GM19467 (cell line): ENCODE measurements around the gene PBX1.

Experiments
- ATAC-seq: cut with Tn5 transposase; IDR thresholded peaks from one replicate; pipeline ENCODE4 v1.9.1; 2021; ENCODE audit warnings: mild to moderate bottlenecking, moderate library complexity; ENCODE audit not compliant: unreplicated experiment

Gene PBX1

GRCh38 chr1:164801246-164801731 lies 242.3 kb downstream of the PBX1 start:
- no peak for ATAC-seq

GRCh38 chr1:164801791-164802502 lies 243.0 kb downstream of the PBX1 start:
- ATAC-seq: no peak

GRCh38 chr1:164802529-164803282 lies 243.7 kb downstream of the PBX1 start:
- no peak for ATAC-seq

DNA sequence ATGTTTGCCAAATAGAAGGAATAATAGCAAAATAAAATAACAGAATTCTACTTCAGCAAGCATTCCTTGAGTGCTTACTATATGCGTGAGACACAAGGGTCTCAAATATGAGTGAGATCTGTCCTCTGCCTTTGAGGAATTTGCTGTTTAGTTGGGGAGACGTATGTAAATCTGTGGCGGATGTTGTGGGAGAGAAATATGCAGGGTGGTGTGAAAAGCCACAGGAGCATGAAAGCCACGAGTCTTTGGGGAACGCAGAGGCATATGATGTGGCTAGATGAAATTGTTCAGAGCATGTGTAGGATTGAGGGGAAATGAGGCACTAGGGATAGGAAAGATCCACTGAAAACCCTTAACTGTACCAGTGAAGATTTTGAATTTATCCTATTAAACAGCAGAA lies 244.4 kb downstream of the PBX1 start:
- peak; percentile 54 for ATAC-seq

- ATAC-seq: no peak
These were observed 245.4 kb downstream of the PBX1 start for GRCh38 chr1:164804366-164804765.

DNA sequence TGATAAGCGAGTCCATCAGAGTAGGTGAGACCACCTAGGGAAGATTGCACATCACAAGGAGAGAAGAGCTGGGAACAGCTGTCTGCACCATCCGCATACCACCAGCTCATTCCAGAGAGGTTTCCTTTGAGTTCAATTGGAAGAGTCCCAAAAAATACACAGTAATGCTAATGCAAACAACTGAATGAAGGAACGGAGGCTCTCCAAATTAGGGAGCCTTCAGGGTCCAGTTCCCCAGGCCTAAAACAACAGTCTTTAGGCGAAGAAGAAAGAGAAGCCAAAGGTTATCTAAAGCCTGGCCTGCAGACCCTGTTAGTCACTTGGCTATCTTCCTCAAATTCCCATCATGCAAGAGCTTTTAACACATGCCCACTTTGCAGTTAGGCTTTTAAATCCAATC lies 246.4 kb downstream of the PBX1 start:
- no peak for ATAC-seq

- no peak for ATAC-seq
These were observed 247.5 kb downstream of the PBX1 start for GRCh38 chr1:164806531-164806930.

DNA sequence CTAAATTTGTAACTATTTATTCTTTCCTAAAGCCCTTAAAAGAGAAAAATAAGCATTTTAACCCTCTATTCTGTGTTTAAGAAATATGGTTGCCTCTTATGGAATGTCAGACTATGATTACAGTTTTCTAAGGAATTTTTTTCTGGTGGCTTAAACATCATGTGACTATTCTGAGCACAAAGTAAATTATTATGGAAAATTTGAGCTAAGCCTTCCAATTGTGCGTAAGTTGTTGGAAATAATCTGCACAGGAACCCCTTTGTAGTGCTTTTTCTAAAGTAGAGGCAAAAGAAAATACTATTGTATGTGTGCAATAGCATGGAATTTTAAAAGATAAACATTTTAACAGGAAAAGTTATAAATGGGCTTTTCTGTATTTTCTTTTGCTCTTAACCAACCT lies 254.8 kb downstream of the PBX1 start:
- ATAC-seq: no peak

DNA sequence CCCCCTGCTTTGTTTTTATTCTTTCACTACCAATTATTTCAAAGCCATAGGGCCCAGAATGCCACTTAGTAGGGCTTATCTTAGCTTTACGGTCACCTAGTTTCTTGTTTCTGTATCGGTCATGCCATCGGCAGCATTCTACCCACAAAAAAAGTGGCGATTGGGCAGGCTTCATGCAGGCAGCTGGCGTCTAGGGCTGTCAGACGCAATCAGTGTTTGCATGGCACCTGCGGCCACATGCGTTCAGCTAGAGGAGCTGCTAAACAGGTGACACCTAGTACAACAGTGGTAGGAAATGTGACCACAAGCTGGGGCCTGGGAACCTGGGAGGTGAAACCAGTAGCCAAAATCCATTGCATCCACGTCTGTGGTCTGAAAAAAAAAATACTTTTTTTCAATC lies 262.7 kb downstream of the PBX1 start:
- ATAC-seq: no peak

GRCh38 chr1:164823486-164824279 lies 264.7 kb downstream of the PBX1 start:
- no peak for ATAC-seq

DNA sequence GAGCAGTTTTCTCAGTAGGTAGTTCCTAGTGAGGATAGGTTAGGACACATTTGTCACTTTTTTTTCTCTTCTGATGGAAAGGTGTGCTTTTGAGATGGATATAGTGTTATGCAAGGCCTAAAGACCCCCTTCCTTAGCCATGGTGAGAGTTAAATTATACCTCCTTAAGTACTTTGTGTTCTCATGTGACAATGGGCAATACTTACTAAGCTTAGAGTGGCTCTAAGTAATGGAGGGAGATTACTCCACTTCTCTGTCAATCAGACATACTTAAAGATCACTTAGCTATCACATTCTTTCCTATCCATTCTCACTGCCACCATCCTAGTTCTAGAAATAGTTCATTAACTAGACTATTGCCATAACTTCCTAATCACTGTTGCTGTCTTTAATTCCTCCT lies 265.6 kb downstream of the PBX1 start:
- ATAC-seq: no peak

- no peak for ATAC-seq
These were observed 271.6 kb downstream of the PBX1 start for GRCh38 chr1:164830628-164831027.

DNA sequence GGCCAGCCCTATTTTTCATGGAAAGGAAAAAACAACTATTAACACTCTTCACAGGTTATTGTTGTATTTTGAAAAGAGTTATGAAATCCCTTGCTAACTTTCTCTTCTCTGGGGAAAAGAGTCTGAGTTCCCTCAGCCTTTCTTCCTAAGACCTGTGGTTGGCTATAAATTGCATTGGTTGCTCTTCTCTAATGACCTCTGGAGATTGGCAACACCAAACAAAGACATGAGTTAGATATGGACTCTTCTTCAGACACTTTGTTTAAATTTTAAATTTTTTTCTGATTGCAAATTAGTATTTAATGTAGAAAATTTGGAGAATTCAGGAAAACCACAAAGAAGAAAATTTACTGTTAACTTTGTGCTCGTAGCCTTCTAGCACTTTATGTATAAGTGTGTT lies 275.7 kb downstream of the PBX1 start:
- no peak for ATAC-seq

GRCh38 chr1:164836614-164837018 lies 277.6 kb downstream of the PBX1 start:
- no peak for ATAC-seq

DNA sequence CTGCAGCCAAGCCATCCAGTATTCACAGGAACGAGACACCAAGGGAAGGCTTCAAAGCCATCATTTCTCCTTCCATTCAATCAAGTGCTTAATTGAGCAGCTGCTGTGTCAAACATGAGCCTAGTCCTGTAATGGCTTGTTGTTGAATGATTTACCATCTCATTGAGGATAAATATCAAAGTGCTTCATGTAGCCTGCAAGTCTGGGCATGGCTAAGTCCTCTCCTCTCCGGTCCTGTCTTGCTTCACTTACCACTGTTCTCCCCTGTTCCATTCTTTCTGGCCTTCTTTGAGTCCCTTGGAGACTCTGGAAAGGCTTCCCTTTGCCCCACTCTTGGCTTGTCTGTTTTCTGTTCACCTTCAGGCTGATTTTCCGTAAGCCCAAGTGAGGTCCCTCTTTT lies 279.8 kb downstream of the PBX1 start:
- ATAC-seq: no peak

DNA sequence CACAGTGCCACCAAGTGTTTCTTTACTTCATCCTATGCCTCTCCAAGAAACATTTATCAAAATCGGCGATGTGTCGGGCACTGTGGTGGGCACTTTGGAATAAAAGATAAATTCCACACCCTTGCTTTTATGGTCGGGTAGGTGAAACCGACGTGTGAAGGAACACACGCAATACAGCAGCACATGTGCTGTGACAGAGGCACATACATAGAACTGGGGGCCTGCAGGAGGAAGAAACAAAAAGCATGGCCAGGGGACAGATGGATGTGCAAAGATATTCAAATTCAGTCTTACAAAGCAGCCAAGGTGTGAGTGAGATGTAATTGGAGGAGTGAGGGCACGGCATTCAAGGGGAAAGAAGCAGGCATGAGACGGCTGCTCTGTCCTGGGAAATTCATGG lies 282.0 kb downstream of the PBX1 start:
- no peak for ATAC-seq

GRCh38 chr1:164841702-164842465 lies 282.9 kb downstream of the PBX1 start:
- no peak for ATAC-seq

DNA sequence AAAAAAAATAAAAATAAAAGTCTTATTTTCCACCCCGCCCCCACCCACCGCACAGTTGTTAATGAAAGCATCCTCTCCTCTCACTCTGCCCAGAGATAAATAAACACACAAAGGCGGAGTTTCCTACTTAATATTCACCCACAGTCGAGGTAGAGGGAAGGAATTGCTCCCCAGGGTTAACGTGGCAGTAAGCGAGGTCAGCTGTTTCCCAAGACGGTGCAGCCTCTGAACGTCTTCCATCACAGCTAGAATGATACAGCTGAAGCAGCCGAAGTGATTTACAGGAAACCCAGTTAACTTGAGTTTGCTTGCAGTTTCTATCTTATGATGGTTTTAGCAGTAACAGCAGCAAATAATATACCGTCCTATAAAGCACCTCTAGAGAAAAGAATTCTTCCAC lies 283.9 kb downstream of the PBX1 start:
- ATAC-seq: no peak

- ATAC-seq: no peak
These were observed 284.9 kb downstream of the PBX1 start for GRCh38 chr1:164843743-164844500.
